NT2/D1 (cell line): ENCODE measurements around the gene TENM4.

Experiments
- SUZ12 ChIP-seq: IDR thresholded peaks from 2 replicates; pipeline ENCODE4 v1.6.1; 2011; ENCODE audit not compliant: insufficient read length, insufficient read depth; ENCODE audit errors: extremely low read depth
- YY1 ChIP-seq: IDR thresholded peaks from 2 replicates; pipeline ENCODE4 v1.6.1; 2011; ENCODE audit not compliant: insufficient read length, insufficient read depth

GRCh38 chr11:78676026-78676557 is 764.7 kb downstream of the TENM4 start:
- TF ChIP-seq SUZ12 (no peak), YY1 (no peak)
